GM12892 (cell line): ENCODE data around the gene MUC12.
"Not testable (repeated sequence)": the region's sequence is repeated elsewhere in the genome, so short reads cannot be mapped to it uniquely, and the experiment has no call there.

Experiments
- POLR2A ChIP-seq: IDR thresholded peaks from 2 replicates; pipeline ENCODE4 v1.6.1; 2011; ENCODE audit warnings: low read depth, low read length, control low read depth
- POLR2AphosphoS5 ChIP-seq: IDR thresholded peaks from 2 replicates; pipeline ENCODE4 v1.6.1; 2011; ENCODE audit warnings: low read depth, low read length, control low read depth
- TAF1 ChIP-seq: IDR thresholded peaks from 2 replicates; pipeline ENCODE4 v1.6.1; 2011; ENCODE audit warnings: low read depth, mild to moderate bottlenecking, control low read depth, low read length, borderline replicate concordance

- not testable (repeated sequence) for TF ChIP-seq POLR2A, POLR2AphosphoS5, TAF1
Observed at GRCh38 chr7:101002333-101002732, 33.0 kb downstream of the MUC12 start.
